OCI-M2 (cell line): ENCODE data around the gene SESN3.

Experiments
- DNase-seq: peaks from one replicate; lab custom pipeline; 2025; ENCODE audit not compliant: unreplicated experiment; lab: John Stamatoyannopoulos, UW

Gene SESN3

GRCh38 chr11:95123556-95123955 lies 107.4 kb downstream of the SESN3 start:
- no peak for DNase-seq

- no peak for DNase-seq
These were observed 109.3 kb downstream of the SESN3 start for GRCh38 chr11:95121698-95122097.

GRCh38 chr11:95119361-95120060 lies 111.5 kb downstream of the SESN3 start:
- no peak for DNase-seq

GRCh38 chr11:95115597-95115996 lies 115.4 kb downstream of the SESN3 start:
- no peak for DNase-seq
